A549 (cell line): Measurements from ENCODE around the gene EIF4G3. TPM values are rescaled to one million over a fixed set of nuclear protein-coding genes. Genes with fewer than 3 reads are reported as not detected.

Experiments used
- ATAC-seq, 2 experiments: fragments of 200-7000 bp in 1 of 2; fragments of >200 bp in 1 of 2; cut with Nextera tagmentation in 1 of 2; cut with Tn5 transposase in 1 of 2; 3 replicates each; pipeline versions ENCODE4 v1.8.0 to v1.9.1; 2018 to 2020; ENCODE audit warnings: mild to moderate bottlenecking in 1 of 2, moderate library complexity in 1 of 2
- CTCF ChIA-PET: fragments of 300-600 bp; sonication (Branson Sonifier 250); formaldehyde crosslinking; extraction: SDS; loops from one replicate; lab custom pipeline; 2021; ENCODE audit warnings: antibody characterized with exemption, inconsistent platforms; lab: Yijun Ruan, JAX
- POLR2A ChIA-PET: fragments of 350-600 bp; formaldehyde crosslinking; extraction: SDS; loops from one replicate; lab custom pipeline; 2021; ENCODE audit warnings: antibody characterized with exemption, inconsistent platforms; lab: Yijun Ruan, JAX
- DNase-seq, 2 experiments: peaks; one replicate each; pipeline versions ENCODE4 v3.0.0 to v3.0.0-alpha.2; 2011 to 2016; ENCODE audit warnings: low read depth in 1 of 2, low spot score in 1 of 2
- FAIRE-seq: peaks from 2 replicates; lab custom pipeline; 2011; peaks lifted over from hg19 to GRCh38; lab: Jason Lieb, UNC
- H3K27ac ChIP-seq, 2 experiments: fragments of >200 bp; sonication (Bioruptor Twin); formaldehyde crosslinking; 3 replicates each; pipeline ENCODE4 v1.5.1; 2016 to 2017
- H3K4me1 ChIP-seq: fragments of >200 bp; sonication (Bioruptor Twin); formaldehyde crosslinking; 3 replicates; pipeline ENCODE4 v1.6.1; 2016
- H3K4me2 ChIP-seq: fragments of >200 bp; sonication (Bioruptor Twin); formaldehyde crosslinking; 3 replicates; pipeline ENCODE4 v1.6.1; 2016
- H3K4me3 ChIP-seq: fragments of >200 bp; sonication (Bioruptor Twin); formaldehyde crosslinking; 3 replicates; pipeline ENCODE4 v1.5.1; 2016
- H3K9me3 ChIP-seq: fragments of >200 bp; sonication (Bioruptor Twin); formaldehyde crosslinking; 3 replicates; pipeline ENCODE4 v1.6.1; 2016
- CBX2 ChIP-seq: fragments of 200-600 bp; sonication (generic); IDR thresholded peaks from 2 replicates; pipeline ENCODE4 v1.6.1; 2016; ENCODE audit warnings: low read depth, mild to moderate bottlenecking, borderline replicate concordance
- CHD2 ChIP-seq: fragments of 150-350 bp; IDR thresholded peaks from 2 replicates; pipeline ENCODE4 v1.6.1; 2014; ENCODE audit warnings: low read length; ENCODE audit not compliant: partially characterized antibody
- EHMT2 ChIP-seq: fragments of 200-600 bp; sonication (generic); IDR thresholded peaks from 2 replicates; pipeline ENCODE4 v1.6.1; 2016; ENCODE audit warnings: antibody characterized with exemption, low read depth, mild to moderate bottlenecking, moderate library complexity
- ELK1 ChIP-seq: fragments of 150-350 bp; IDR thresholded peaks from 2 replicates; pipeline ENCODE4 v1.6.1; 2014; ENCODE audit warnings: low read depth, mild to moderate bottlenecking, low read length
- EP300 ChIP-seq, 2 experiments: fragments of >200 bp; sonication (Bioruptor Twin); formaldehyde crosslinking; IDR thresholded peaks; 2 replicates in 1 of 2; 3 replicates in 1 of 2; pipeline ENCODE4 v1.6.1; 2016 to 2017
- ESRRA ChIP-seq: fragments of 150-350 bp; IDR thresholded peaks from 2 replicates; pipeline ENCODE4 v1.6.1; 2014; ENCODE audit warnings: mild to moderate bottlenecking, low read length, borderline replicate concordance
- FOSL2 ChIP-seq, 2 experiments: fragments of 450-650 bp in 1 of 2; fragments of >200 bp in 1 of 2; sonication (Bioruptor Twin) in 1 of 2; formaldehyde crosslinking; IDR thresholded peaks; 2 replicates each; pipeline versions ENCODE4 v1.5.0 to v1.6.1; 2016 to 2020; ENCODE audit warnings: mild to moderate bottlenecking in 1 of 2, moderate library complexity in 1 of 2
- GATA3 ChIP-seq: IDR thresholded peaks from 2 replicates; pipeline ENCODE4 v1.6.1; 2012; ENCODE audit warnings: borderline replicate concordance
- HES2 ChIP-seq: fragments of >200 bp; sonication (Bioruptor Twin); formaldehyde crosslinking; IDR thresholded peaks from 2 replicates; pipeline ENCODE4 v1.6.1; 2016
- HOXB5 ChIP-seq: fragments of 250-450 bp; sonication (Bioruptor Pico); IDR thresholded peaks from 2 replicates; pipeline ENCODE4 v1.5.0; 2020; ENCODE audit warnings: mild to moderate bottlenecking, moderate library complexity
- JUN ChIP-seq, 2 experiments: fragments of >200 bp; sonication (Bioruptor Twin); formaldehyde crosslinking; IDR thresholded peaks; 2 replicates in 1 of 2; 3 replicates in 1 of 2; pipeline ENCODE4 v1.6.1; 2016 to 2017
- JUNB ChIP-seq: fragments of >200 bp; sonication (Bioruptor Twin); formaldehyde crosslinking; IDR thresholded peaks from 2 replicates; pipeline ENCODE4 v1.6.1; 2016
- KDM5A ChIP-seq: fragments of 200-600 bp; sonication (generic); IDR thresholded peaks from 2 replicates; pipeline ENCODE4 v1.6.1; 2016; ENCODE audit warnings: antibody characterized with exemption, mild to moderate bottlenecking
- MAFK ChIP-seq: fragments of 450-650 bp; IDR thresholded peaks from 2 replicates; pipeline ENCODE4 v1.6.1; 2014; ENCODE audit not compliant: partially characterized antibody
- MAZ ChIP-seq: fragments of 150-350 bp; IDR thresholded peaks from 2 replicates; pipeline ENCODE4 v1.6.1; 2014; ENCODE audit warnings: antibody characterized with exemption, low read depth, low read length, borderline replicate concordance
- MYC ChIP-seq: IDR thresholded peaks from 2 replicates; pipeline ENCODE4 v1.6.1; 2012; ENCODE audit warnings: mild to moderate bottlenecking, inconsistent platforms, low read length, improper control_type of control experiment, borderline replicate concordance
- NFE2L2 ChIP-seq: fragments of 150-350 bp; conservative IDR thresholded peaks from 2 replicates; pipeline ENCODE4 v1.6.1; 2014; ENCODE audit warnings: low read length
- NPAS2 ChIP-seq: fragments of 250-450 bp; sonication (Bioruptor Pico); IDR thresholded peaks from 2 replicates; pipeline ENCODE4 v1.8.0; 2022; ENCODE audit warnings: mild to moderate bottlenecking, moderate library complexity, borderline replicate concordance
- NR3C1 ChIP-seq: fragments of >200 bp; sonication (Bioruptor Twin); formaldehyde crosslinking; IDR thresholded peaks from 3 replicates; pipeline ENCODE4 v1.6.1; 2017
- PHF8 ChIP-seq: fragments of 200-600 bp; sonication (generic); IDR thresholded peaks from 2 replicates; pipeline ENCODE4 v1.6.1; 2016; ENCODE audit warnings: low read depth, mild to moderate bottlenecking, antibody characterized with exemption, moderate library complexity, borderline replicate concordance
- RCOR1 ChIP-seq: fragments of 150-350 bp; IDR thresholded peaks from 2 replicates; pipeline ENCODE4 v1.6.1; 2014; ENCODE audit warnings: antibody characterized with exemption, low read length, low read depth
- REST ChIP-seq: fragments of 200-600 bp; sonication (generic); IDR thresholded peaks from 2 replicates; pipeline ENCODE4 v1.6.1; 2016; ENCODE audit warnings: antibody characterized with exemption, mild to moderate bottlenecking, moderate library complexity
- RFX5 ChIP-seq: fragments of 450-650 bp; IDR thresholded peaks from 2 replicates; pipeline ENCODE4 v1.7.1; 2014; ENCODE audit warnings: antibody characterized with exemption, mild to moderate bottlenecking, moderate library complexity
- TP53 ChIP-seq: fragments of 250-450 bp; sonication (Bioruptor Pico); IDR thresholded peaks from 2 replicates; pipeline ENCODE4 v1.5.0; 2021; ENCODE audit warnings: mild to moderate bottlenecking, moderate library complexity
- ZC3H11A ChIP-seq: fragments of 450-650 bp; IDR thresholded peaks from 2 replicates; pipeline ENCODE4 v1.6.1; 2014; ENCODE audit warnings: antibody characterized with exemption, mild to moderate bottlenecking
- WGBS: methylation state at CpG from one replicate; pipeline ENCODE4 v1.1.6; 2017; ENCODE audit errors: missing lambda C conversion rate; 5-methylcytosine and 5-hydroxymethylcytosine counted together
- polyA plus RNA-seq, 4 experiments: library from polyadenylated mRNA; depleted of rRNA in 3 of 4; stranded (reverse); fragments of >200 nt; fragmentation: RNase III in 1 of 4; extraction: RNeasy Plus Mini Kit Qiagen cat#74134 plus additional on column Dnase treatment in 1 of 4; gene quantifications; 2 replicates in 3 of 4; 3 replicates in 1 of 4; pipeline ENCODE4 v1.2.3, GENCODE V29; 2011 to 2017

Gene EIF4G3
- polyA plus RNA-seq, 2 of the 4 experiments (the other 2 are of a cell fraction): 25.0 to 51.3 TPM

GRCh38 chr1:21051177-21051825 lies 125.4 kb downstream of the EIF4G3 start:
- H3K4me1 ChIP-seq: peaks cover 5% of the 10 kb centered on the region; the same call in 2 of the 3 replicates
- no peaks in the 10 kb centered on the region for H3K9me3 ChIP-seq
- no peak for FAIRE-seq
- DNase-seq: no peak
- 91% methylated on average over 2 of the region's 2 CpGs for WGBS
- no peak overlapping the region for H3K4me3 ChIP-seq
- POLR2A ChIA-PET: no interaction called here
- ATAC-seq: no peak
- H3K27ac ChIP-seq: no peak overlapping the region
- CTCF ChIA-PET: no interaction called here
- TF ChIP-seq RFX5 (no peak), EHMT2 (no peak), MAZ (no peak), HES2 (no peak), RCOR1 (no peak), HOXB5 (CRISPR knock-in tag) (no peak)
- H3K4me2 ChIP-seq: no peak overlapping the region

- Histone ChIP-seq H3K4me3 (no peak overlapping the region), H3K27ac (no peak overlapping the region), H3K4me2 (0 out of 3 replicates have a peak overlapping the region, but pooled peaks have one; percentile 3), H3K9me3 (no peaks in the 10 kb centered on the region), H3K4me1 (0 out of 3 replicates have a peak, but pooled peaks cover under 1% of the 10 kb centered on the region)
- no peak for DNase-seq
- ATAC-seq: no peak
- POLR2A ChIA-PET: no interaction called here
- CTCF ChIA-PET: no interaction called here
- WGBS: 27% methylated on average over 4 of the region's 4 CpGs
- no peak for FAIRE-seq
- TF ChIP-seq PHF8 (no peak), JUN (IDR thresholded peaks at IDR 0.05) (no peak), JUNB (no peak), GATA3 (no peak), REST (no peak), ESRRA (no peak), NR3C1 (no peak), CHD2 (no peak), ZC3H11A (no peak), MYC (no peak), TP53 (CRISPR knock-in tag) (no peak), CBX2 (no peak), NFE2L2 (no peak), MAFK (no peak), KDM5A (no peak), EP300 (IDR thresholded peaks at IDR 0.05) (no peak), HES2 (no peak), ELK1 (no peak), FOSL2 (IDR thresholded peaks at IDR 0.05) (no peak), FOSL2 (CRISPR knock-in tag; IDR thresholded peaks at IDR 0.05) (no peak), NPAS2 (CRISPR knock-in tag) (no peak)
- TF ChIP-seq, all 56 proteins: peak for 0
Observed at GRCh38 chr1:21050031-21050430, 126.7 kb downstream of the EIF4G3 start.
